ENCODE data around the gene CARD9.
A peak's percentile ranks its signal among the peaks of the same experiment; 100 is the strongest.
"Not testable (repeated sequence)": the region's sequence is repeated elsewhere in the genome, so short reads cannot be mapped to it uniquely, and the experiment has no call there.

Gene CARD9

GRCh38 chr9:136373300-136374182, at the start of gene CARD9:
Gene CARD9, minus strand, starts transcription at chr9:136373669. Its CDS starts 1,591 bp downstream, at chr9:136372078.
- peak in 1 of 2 donors; percentile 40 for DNase-seq

- DNase-seq, result no peak
Measured at GRCh38 chr9:136422876-136423275, 49.4 kb upstream of the CARD9 start.

GRCh38 chr9:136421791-136422190, 48.3 kb upstream of the CARD9 start:
- DNase-seq, result no peak

GRCh38 chr9:136419092-136419420, 45.6 kb upstream of the CARD9 start:
- DNase-seq, result no peak

GRCh38 chr9:136418182-136419091, 45.0 kb upstream of the CARD9 start:
- DNase-seq, result no peak

- DNase-seq, result no peak
Measured at GRCh38 chr9:136416914-136417313, 43.4 kb upstream of the CARD9 start.

- DNase-seq, result no peak
Measured at GRCh38 chr9:136416427-136416826, 43.0 kb upstream of the CARD9 start.

- no peak for DNase-seq
Measured at GRCh38 chr9:136412962-136413361, 39.5 kb upstream of the CARD9 start.

GRCh38 chr9:136411378-136411777, 37.9 kb upstream of the CARD9 start:
- no peak for DNase-seq

GRCh38 chr9:136410500-136411287, 37.2 kb upstream of the CARD9 start, which contains the start of the genes ENTR1 and PMPCA:
Gene ENTR1, minus strand, starts transcription at chr9:136410614. Its CDS starts 217 bp downstream, at chr9:136410397.
Gene PMPCA, plus strand, starts transcription at chr9:136410658. Its CDS starts 11 bp downstream, at chr9:136410669.
- peak; percentile 98 to 99 for DNase-seq

GRCh38 chr9:136409557-136410455, 36.3 kb upstream of the CARD9 start:
- peak; percentile 46 to 51 for DNase-seq

- no peak for DNase-seq
Measured at GRCh38 chr9:136407911-136408310, 34.4 kb upstream of the CARD9 start.

- not testable (repeated sequence) for DNase-seq
Measured at GRCh38 chr9:136407061-136407460, 33.6 kb upstream of the CARD9 start.

- not testable (repeated sequence) for DNase-seq
Measured at GRCh38 chr9:136405904-136406303, 32.4 kb upstream of the CARD9 start.

- no peak for DNase-seq
Measured at GRCh38 chr9:136405481-136405880, 32.0 kb upstream of the CARD9 start.

- no peak for DNase-seq
Measured at GRCh38 chr9:136404801-136405136, 31.3 kb upstream of the CARD9 start.

GRCh38 chr9:136403915-136404800, 30.7 kb upstream of the CARD9 start:
- DNase-seq, result peak; percentile 54 to 58

- DNase-seq, result peak; percentile 74 to 75
Measured at GRCh38 chr9:136403538-136403914, 30.1 kb upstream of the CARD9 start.

GRCh38 chr9:136402067-136402466, 28.6 kb upstream of the CARD9 start:
- DNase-seq, result no peak

- no peak for DNase-seq
Measured at GRCh38 chr9:136401173-136401922, 27.9 kb upstream of the CARD9 start.

Data from stimulated activated CD4-positive, alpha-beta T cell treated with anti-CD3 and anti-CD28 coated beads, Interleukin-2, amount 100 ng/mL, for 24 hours (primary cell).